Cardiac muscle cell (in vitro differentiated cells and primary cell): ENCODE data around the gene KCNQ2. TPM values are rescaled to one million over a fixed set of nuclear protein-coding genes. Genes with fewer than 3 reads are reported as not detected.

Experiments
- DNase-seq, 2 donors: peaks; one replicate each; pipeline versions ENCODE4 v3.0.0 to v3.0.0-alpha.2; 2010 to 2017; ENCODE audit warnings: low read depth in 1 of 2, low spot score in 1 of 2
- H3K27ac ChIP-seq: fragments of 200-600 bp; sonication (generic); 2 replicates; pipeline ENCODE4 v1.5.1; 2016
- H3K27me3 ChIP-seq: fragments of 200-600 bp; sonication (generic); 2 replicates; pipeline ENCODE4 v1.6.0; 2016; ENCODE audit warnings: control low read depth
- H3K36me3 ChIP-seq: fragments of 200-600 bp; sonication (generic); 2 replicates; pipeline ENCODE4 v1.5.1; 2016; ENCODE audit warnings: control low read depth
- H3K4me1 ChIP-seq: fragments of 200-600 bp; sonication (generic); 2 replicates; pipeline ENCODE4 v1.8.1; 2017; ENCODE audit warnings: low read depth, mild to moderate bottlenecking, mixed run types
- H3K4me3 ChIP-seq: fragments of 200-600 bp; sonication (generic); 2 replicates; pipeline ENCODE4 v1.5.1; 2016; ENCODE audit warnings: mild to moderate bottlenecking
- H3K9me3 ChIP-seq: fragments of 200-600 bp; sonication (generic); 2 replicates; pipeline ENCODE4 v1.5.1; 2017; ENCODE audit warnings: low read depth, mild to moderate bottlenecking, control low read depth
- polyA plus RNA-seq: library from polyadenylated mRNA; unstranded; fragments of >200 nt; fragmentation: Nextera tagmentation; extraction: Ambion mirVana; gene quantifications from 2 replicates; pipeline ENCODE4 v1.2.1, GENCODE V29; 2016
- total RNA-seq: library from RNA; depleted of rRNA; stranded (reverse); fragments of >200 nt; gene quantifications from 2 replicates; pipeline ENCODE4 v1.2.3, GENCODE V29; 2016
- TF ChIP-seq, protein P1 (sequence below): IDR thresholded peaks from 2 replicates; pipeline ENCODE4 v1.5.1; 2012; ENCODE audit warnings: low read depth, mild to moderate bottlenecking, low read length

Gene KCNQ2
- total and polyA plus RNA-seq, 2 experiments from 2014 or later = 13.7 to 18.6 TPM

- Histone ChIP-seq H3K27me3 (peaks cover 58% of the 10 kb centered on the region), H3K4me1 (peaks cover 2% of the 10 kb centered on the region), H3K27ac (no peak overlapping the region), H3K9me3 (no peaks in the 10 kb centered on the region), H3K36me3 (no peaks in the 10 kb centered on the region), H3K4me3 (no peak overlapping the region)
- TF ChIP-seq, protein P1, sequence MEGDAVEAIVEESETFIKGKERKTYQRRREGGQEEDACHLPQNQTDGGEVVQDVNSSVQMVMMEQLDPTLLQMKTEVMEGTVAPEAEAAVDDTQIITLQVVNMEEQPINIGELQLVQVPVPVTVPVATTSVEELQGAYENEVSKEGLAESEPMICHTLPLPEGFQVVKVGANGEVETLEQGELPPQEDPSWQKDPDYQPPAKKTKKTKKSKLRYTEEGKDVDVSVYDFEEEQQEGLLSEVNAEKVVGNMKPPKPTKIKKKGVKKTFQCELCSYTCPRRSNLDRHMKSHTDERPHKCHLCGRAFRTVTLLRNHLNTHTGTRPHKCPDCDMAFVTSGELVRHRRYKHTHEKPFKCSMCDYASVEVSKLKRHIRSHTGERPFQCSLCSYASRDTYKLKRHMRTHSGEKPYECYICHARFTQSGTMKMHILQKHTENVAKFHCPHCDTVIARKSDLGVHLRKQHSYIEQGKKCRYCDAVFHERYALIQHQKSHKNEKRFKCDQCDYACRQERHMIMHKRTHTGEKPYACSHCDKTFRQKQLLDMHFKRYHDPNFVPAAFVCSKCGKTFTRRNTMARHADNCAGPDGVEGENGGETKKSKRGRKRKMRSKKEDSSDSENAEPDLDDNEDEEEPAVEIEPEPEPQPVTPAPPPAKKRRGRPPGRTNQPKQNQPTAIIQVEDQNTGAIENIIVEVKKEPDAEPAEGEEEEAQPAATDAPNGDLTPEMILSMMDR = no peak
- no peak for DNase-seq
Observed at GRCh38 chr20:63363981-63364561, 108.4 kb downstream of the KCNQ2 start.

DNA sequence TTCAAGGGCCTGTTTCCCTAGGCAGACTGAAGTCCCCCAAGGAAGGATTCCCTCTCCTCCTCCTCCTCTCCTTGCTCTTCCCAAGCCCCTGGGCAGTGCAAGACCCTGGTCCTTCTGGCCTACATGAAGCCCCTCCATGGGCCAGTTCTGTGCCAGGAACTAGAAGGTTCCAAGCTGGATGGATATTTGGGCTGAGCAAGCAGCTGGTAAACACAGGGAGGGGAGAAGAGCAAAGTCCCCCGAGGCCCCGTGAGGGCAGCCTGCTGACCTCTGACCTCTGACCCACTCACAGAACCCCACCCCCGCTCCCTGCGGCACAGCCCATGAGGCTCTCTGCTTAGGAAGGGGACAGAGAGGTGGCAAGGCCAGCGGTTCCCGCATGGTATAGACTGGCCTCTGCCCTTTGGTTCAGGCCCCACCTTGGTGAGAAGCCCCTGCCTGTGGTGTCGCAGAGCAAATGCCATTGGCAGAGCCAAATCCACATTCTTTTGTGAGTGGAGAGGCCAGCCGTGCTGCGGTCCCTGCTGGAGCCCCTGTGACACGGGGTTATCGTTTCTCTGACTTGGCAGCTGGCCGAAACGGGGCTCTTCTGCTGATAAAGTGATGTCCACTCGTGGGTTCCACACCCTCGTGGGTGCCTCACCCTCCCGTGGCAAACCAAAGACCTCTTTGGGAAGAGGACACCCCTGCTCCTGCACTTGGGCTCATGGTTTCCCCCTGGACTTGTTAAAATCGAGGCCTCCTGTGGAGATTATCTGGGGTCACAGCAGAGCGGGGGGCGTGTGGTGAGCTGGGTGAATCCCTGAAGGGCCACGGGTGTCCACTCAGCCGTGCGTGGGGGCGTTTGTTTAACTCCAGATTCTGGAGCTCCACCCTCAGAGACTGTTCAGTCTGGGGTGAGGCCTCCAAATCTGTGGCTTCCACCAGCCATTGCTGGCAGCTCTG lies 109.2 kb downstream of the KCNQ2 start:
- DNase-seq = no peak
- no peak overlapping the region for H3K27ac ChIP-seq
- H3K4me3 ChIP-seq = no peak overlapping the region
- H3K4me1 ChIP-seq = peaks cover 2% of the 10 kb centered on the region
- TF ChIP-seq, protein P1 = no peak
- no peaks in the 10 kb centered on the region for H3K36me3 ChIP-seq
- H3K9me3 ChIP-seq = no peaks in the 10 kb centered on the region
- peaks cover 66% of the 10 kb centered on the region for H3K27me3 ChIP-seq

GRCh38 chr20:63362436-63363009 lies 109.9 kb downstream of the KCNQ2 start:
- TF ChIP-seq, protein P1 = no peak
- Histone ChIP-seq H3K9me3 (no peaks in the 10 kb centered on the region), H3K4me3 (no peak overlapping the region), H3K27ac (no peak overlapping the region), H3K27me3 (peaks cover 67% of the 10 kb centered on the region), H3K36me3 (no peaks in the 10 kb centered on the region), H3K4me1 (peaks cover 2% of the 10 kb centered on the region)
- DNase-seq = no peak

GRCh38 chr20:63361519-63362435 lies 110.7 kb downstream of the KCNQ2 start:
- H3K27me3 ChIP-seq = peaks cover 67% of the 10 kb centered on the region
- no peak overlapping the region for H3K27ac ChIP-seq
- TF ChIP-seq, protein P1 = no peak
- DNase-seq = no peak
- H3K4me3 ChIP-seq = no peak overlapping the region
- H3K9me3 ChIP-seq = no peaks in the 10 kb centered on the region
- H3K4me1 ChIP-seq = peaks cover 2% of the 10 kb centered on the region
- H3K36me3 ChIP-seq = no peaks in the 10 kb centered on the region
